Aorta (tissue), 5 donors: ENCODE measurements around the gene CHI3L1. TPM values are rescaled to one million over a fixed set of nuclear protein-coding genes. Genes with fewer than 3 reads are reported as not detected.
A peak's percentile ranks its signal among the peaks of the same experiment; 100 is the strongest.

Source experiments
- ATAC-seq: fragments of 200-7000 bp; cut with Tn5 transposase; one replicate; pipeline ENCODE4 v1.9.1; 2022; ENCODE audit warnings: moderate library complexity; ENCODE audit not compliant: low FRiP score
- DNase-seq, 2 donors: peaks; one replicate each; pipeline ENCODE4 v3.0.0-alpha.2; 2020
- H3K27ac ChIP-seq, 2 donors: one replicate each; pipeline ENCODE4 v1.5.1; 2013; ENCODE audit warnings: low read length in 2 of 2, mild to moderate bottlenecking in 2 of 2, moderate library complexity in 2 of 2, control low read depth in 1 of 2, inconsistent platforms in 1 of 2, low read depth in 1 of 2
- H3K27me3 ChIP-seq, 2 donors: one replicate each; pipeline ENCODE4 v1.6.1; 2013; ENCODE audit warnings: control low read depth in 1 of 2, low read length in 1 of 2, mild to moderate bottlenecking in 1 of 2, moderate library complexity in 1 of 2; ENCODE audit not compliant: insufficient read depth in 2 of 2, control insufficient read depth in 1 of 2
- H3K36me3 ChIP-seq, 2 donors: one replicate each; pipeline ENCODE4 v1.6.1; 2013; ENCODE audit warnings: control low read depth in 1 of 2, low read length in 1 of 2, mild to moderate bottlenecking in 1 of 2; ENCODE audit not compliant: insufficient read depth in 2 of 2, control insufficient read depth in 1 of 2
- H3K4me1 ChIP-seq, 2 donors: one replicate each; pipeline ENCODE4 v1.6.1; 2013; ENCODE audit warnings: low read length in 2 of 2, control low read depth in 1 of 2, mild to moderate bottlenecking in 1 of 2, moderate library complexity in 1 of 2; ENCODE audit not compliant: insufficient read depth in 2 of 2, control insufficient read depth in 1 of 2
- H3K4me3 ChIP-seq, 2 donors: one replicate each; pipeline ENCODE4 v1.5.1; 2013; ENCODE audit warnings: low read length in 2 of 2, control low read depth in 1 of 2, mild to moderate bottlenecking in 1 of 2
- H3K9me3 ChIP-seq: one replicate; pipeline ENCODE4 v1.6.1; 2013; ENCODE audit warnings: mild to moderate bottlenecking, low read length; ENCODE audit not compliant: control insufficient read depth
- WGBS, 2 donors: extraction: QIAGEN DNeasy Blood & Tissue Kit; methylation state at CpG; one replicate each; pipeline ENCODE4 v1.1.7; 2013; 5-methylcytosine and 5-hydroxymethylcytosine counted together
- intact Hi-C, 2 donors: fragments of 100-400 bp; cut with DNase I; formaldehyde crosslinking; loops; one replicate each; pipeline versions ENCODE4 v1.14.2 to v1.15.0; 2022
- polyA plus RNA-seq, 2 donors: library from polyadenylated mRNA; stranded (reverse); fragments of 200-250 nt; gene quantifications; one replicate each; pipeline ENCODE4 v1.2.3, GENCODE V29; 2013
- total RNA-seq, 2 donors: library from RNA; stranded (reverse); fragmentation: NEBNext Ultra II Directional; extraction: Animal tissue kit (Norgen Biotek cat#: 25700); gene quantifications; one replicate each; pipeline ENCODE4 v1.2.1, GENCODE V29; 2021
- donor health status: healthy with polysubstance abuse.
- donor health status: Bipolar disorder and iron deficiency.
- donor health status: DM: no; HTN: no; CAD: no.
- donor health status: DM: no; HTN: no; CAD: no.
- donor health status: DM: yes; HTN: yes; CAD: no.

Gene CHI3L1
- total and polyA plus RNA-seq, 4 donors, result 0.87 to 34.2 (median 11.6) TPM

GRCh38 chr1:203219934-203220333 is 33.4 kb upstream of the CHI3L1 start:
- intact Hi-C loops, result loop anchor here (5.0 to 10.0 kb wide), 2 partner anchors 55 to 103 kb away; no protein-coding TSS in a partner anchor
- Histone ChIP-seq H3K27ac (no peak overlapping the region), H3K4me1 (no peaks in the 10 kb centered on the region), H3K36me3 (no peaks in the 10 kb centered on the region), H3K9me3 (no peaks in the 10 kb centered on the region), H3K27me3 (no peaks in the 10 kb centered on the region), H3K4me3 (no peak overlapping the region)
- no peak for ATAC-seq
- WGBS, 2 donors, result 80% methylated on average over 8 of the region's 8 CpGs
- DNase-seq, result no peak

- Histone ChIP-seq H3K27me3 (no peaks in the 10 kb centered on the region), H3K36me3 (no peaks in the 10 kb centered on the region), H3K4me3 (no peak overlapping the region), H3K4me1 (no peaks in the 10 kb centered on the region), H3K27ac (no peak overlapping the region), H3K9me3 (no peaks in the 10 kb centered on the region)
- WGBS, 2 donors, result 69 to 73% methylated on average over 1 of the region's 1 CpG
- DNase-seq, result no peak
- no peak for ATAC-seq
- intact Hi-C loops, result loop anchor here (5.0 to 10.0 kb wide), 2 partner anchors 54 to 102 kb away; no protein-coding TSS in a partner anchor
These were observed 32.7 kb upstream of the CHI3L1 start for GRCh38 chr1:203219171-203219570.

GRCh38 chr1:203217668-203218067 is 31.2 kb upstream of the CHI3L1 start:
- ATAC-seq (no peak), DNase-seq (no peak)
- intact Hi-C loops, result loop anchor here (1.0 to 10.0 kb wide), 4 partner anchors 53 to 179 kb away; no protein-coding TSS in a partner anchor
- no peak overlapping the region for H3K4me3 ChIP-seq
- H3K9me3 ChIP-seq, result no peaks in the 10 kb centered on the region
- no peak overlapping the region for H3K27ac ChIP-seq
- H3K4me1 ChIP-seq, result no peaks in the 10 kb centered on the region
- H3K36me3 ChIP-seq, result no peaks in the 10 kb centered on the region
- 71 to 78% methylated on average over 7 of the region's 7 CpGs for WGBS, 2 donors
- H3K27me3 ChIP-seq, result no peaks in the 10 kb centered on the region

- 61 to 63% methylated on average over 6 of the region's 6 CpGs for WGBS, 2 donors
- ATAC-seq, result no peak
- Histone ChIP-seq H3K9me3 (no peaks in the 10 kb centered on the region), H3K4me1 (no peaks in the 10 kb centered on the region), H3K27ac (no peak overlapping the region), H3K36me3 (no peaks in the 10 kb centered on the region), H3K27me3 (no peaks in the 10 kb centered on the region), H3K4me3 (no peak overlapping the region)
- DNase-seq, result no peak
- intact Hi-C loops, result loop anchor here (1.0 to 10.0 kb wide), 4 partner anchors 52 to 178 kb away; no protein-coding TSS in a partner anchor
These were observed 30.7 kb upstream of the CHI3L1 start for GRCh38 chr1:203217139-203217655.

GRCh38 chr1:203216274-203217138 is 30.0 kb upstream of the CHI3L1 start:
- no peak overlapping the region for H3K4me3 ChIP-seq
- intact Hi-C loops, result loop anchor here (1.0 to 10.0 kb wide), 5 partner anchors 52 to 178 kb away; no protein-coding TSS in a partner anchor
- ATAC-seq (peak; percentile 71), DNase-seq (no peak)
- no peaks in the 10 kb centered on the region for H3K27me3 ChIP-seq
- H3K4me1 ChIP-seq, result no peaks in the 10 kb centered on the region
- WGBS, 2 donors, result 33 to 36% methylated on average over 19 of the region's 19 CpGs
- H3K36me3 ChIP-seq, result no peaks in the 10 kb centered on the region
- no peak overlapping the region for H3K27ac ChIP-seq
- no peaks in the 10 kb centered on the region for H3K9me3 ChIP-seq

GRCh38 chr1:203215573-203215972 is 29.1 kb upstream of the CHI3L1 start:
- DNase-seq, result no peak
- Histone ChIP-seq H3K27me3 (no peaks in the 10 kb centered on the region), H3K4me1 (no peaks in the 10 kb centered on the region), H3K27ac (no peak overlapping the region), H3K36me3 (no peaks in the 10 kb centered on the region), H3K9me3 (no peaks in the 10 kb centered on the region), H3K4me3 (no peak overlapping the region)
- no peak for ATAC-seq
- WGBS, 2 donors, result 60 to 70% methylated on average over 9 of the region's 9 CpGs
- intact Hi-C loops, result loop anchor here (5.0 to 10.0 kb wide), 2 partner anchors 51 to 98 kb away; no protein-coding TSS in a partner anchor

- no peaks in the 10 kb centered on the region for H3K27me3 ChIP-seq
- H3K36me3 ChIP-seq, result no peaks in the 10 kb centered on the region
- WGBS, 2 donors, result 82 to 86% methylated on average over 7 of the region's 7 CpGs
- no peaks in the 10 kb centered on the region for H3K4me1 ChIP-seq
- no peak overlapping the region for H3K4me3 ChIP-seq
- no peak for DNase-seq
- ATAC-seq, result no peak
- intact Hi-C loops, result loop anchor here (5.0 to 10.0 kb wide), 2 partner anchors 50 to 98 kb away; no protein-coding TSS in a partner anchor
- no peaks in the 10 kb centered on the region for H3K9me3 ChIP-seq
- H3K27ac ChIP-seq, result no peak overlapping the region
These were observed 28.4 kb upstream of the CHI3L1 start for GRCh38 chr1:203214871-203215270.

GRCh38 chr1:203213126-203213525 is 26.6 kb upstream of the CHI3L1 start:
- DNase-seq, result no peak
- H3K4me3 ChIP-seq, result no peak overlapping the region
- no peak for ATAC-seq
- H3K27me3 ChIP-seq, result no peaks in the 10 kb centered on the region
- WGBS, 2 donors, result 81 to 86% methylated on average over 6 of the region's 6 CpGs
- H3K9me3 ChIP-seq, result no peaks in the 10 kb centered on the region
- H3K27ac ChIP-seq, result no peak overlapping the region
- H3K4me1 ChIP-seq, result no peaks in the 10 kb centered on the region
- no peaks in the 10 kb centered on the region for H3K36me3 ChIP-seq
- intact Hi-C loops, result loop anchor here in 1 of 2 donors (10.0 kb wide), 1 partner anchor 48 kb away; no protein-coding TSS in a partner anchor
